ENCODE results near the gene BTBD10.

The BTBD10 gene

DNA sequence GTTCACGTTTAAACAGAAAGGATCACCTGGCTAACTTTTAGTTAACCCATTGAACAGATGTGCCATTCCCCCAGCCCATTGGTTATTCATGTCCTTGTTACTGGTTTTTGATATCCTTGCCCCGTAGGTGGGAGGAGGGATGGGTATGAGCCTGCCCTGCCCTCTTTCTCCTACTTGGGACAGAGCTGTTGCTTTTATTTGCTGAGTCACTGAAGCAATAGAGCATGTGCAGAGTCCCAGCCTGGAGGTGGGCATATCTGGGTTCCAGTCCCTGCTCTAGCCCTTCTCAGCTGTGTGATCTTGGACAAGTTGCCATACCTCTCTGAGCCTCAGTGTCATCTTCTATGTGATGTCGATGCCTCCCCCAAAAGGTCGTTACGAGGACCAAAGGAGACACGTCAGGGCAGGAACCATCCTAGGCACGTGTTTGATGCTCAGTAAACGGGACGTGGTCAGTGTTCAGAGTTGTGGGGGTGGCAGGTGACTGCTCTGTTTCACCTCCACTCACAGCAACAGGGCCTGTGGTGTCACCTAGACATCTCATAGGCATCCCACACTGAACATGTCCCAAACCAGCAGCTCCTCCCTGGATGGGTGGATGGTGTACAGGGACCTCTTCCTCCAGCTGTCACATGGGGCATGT lies 124.5 kb downstream of the BTBD10 start:
- no peak for DNase-seq (ENCODE audit: low read depth)

GRCh38 chr11:13338019-13338426 lies 125.0 kb downstream of the BTBD10 start:
- no peak for DNase-seq (ENCODE audit: low read depth)
